ENCODE data around the gene FXYD5.

GRCh38 chr19:35171730-35172129, 17.2 kb downstream of the FXYD5 start:
- TF ChIP-seq EZH2phosphoT487 (IDR thresholded peaks at IDR 0.05; ENCODE audit: borderline replicate concordance, low read depth, low read length), result no peak
- TF ChIP-seq, protein P1, sequence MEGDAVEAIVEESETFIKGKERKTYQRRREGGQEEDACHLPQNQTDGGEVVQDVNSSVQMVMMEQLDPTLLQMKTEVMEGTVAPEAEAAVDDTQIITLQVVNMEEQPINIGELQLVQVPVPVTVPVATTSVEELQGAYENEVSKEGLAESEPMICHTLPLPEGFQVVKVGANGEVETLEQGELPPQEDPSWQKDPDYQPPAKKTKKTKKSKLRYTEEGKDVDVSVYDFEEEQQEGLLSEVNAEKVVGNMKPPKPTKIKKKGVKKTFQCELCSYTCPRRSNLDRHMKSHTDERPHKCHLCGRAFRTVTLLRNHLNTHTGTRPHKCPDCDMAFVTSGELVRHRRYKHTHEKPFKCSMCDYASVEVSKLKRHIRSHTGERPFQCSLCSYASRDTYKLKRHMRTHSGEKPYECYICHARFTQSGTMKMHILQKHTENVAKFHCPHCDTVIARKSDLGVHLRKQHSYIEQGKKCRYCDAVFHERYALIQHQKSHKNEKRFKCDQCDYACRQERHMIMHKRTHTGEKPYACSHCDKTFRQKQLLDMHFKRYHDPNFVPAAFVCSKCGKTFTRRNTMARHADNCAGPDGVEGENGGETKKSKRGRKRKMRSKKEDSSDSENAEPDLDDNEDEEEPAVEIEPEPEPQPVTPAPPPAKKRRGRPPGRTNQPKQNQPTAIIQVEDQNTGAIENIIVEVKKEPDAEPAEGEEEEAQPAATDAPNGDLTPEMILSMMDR (conservative IDR thresholded peaks at IDR 0.05; ENCODE audit: low read length), result no peak
